Liver (tissue), 9 donors: ENCODE data around the gene PLA2G15. TPM values are rescaled to one million over a fixed set of nuclear protein-coding genes. Genes with fewer than 3 reads are reported as not detected.

ENCODE experiments used
- DNase-seq: peaks from one replicate; pipeline ENCODE4 v3.0.0-alpha.2; 2017; ENCODE audit warnings: low spot score
- H3K27ac ChIP-seq, 2 donors: one replicate each; pipeline ENCODE4 v1.7.0; 2013; ENCODE audit warnings: inconsistent platforms in 2 of 2, low read length in 2 of 2, control low read depth in 1 of 2, low read depth in 1 of 2, mild to moderate bottlenecking in 1 of 2
- H3K27me3 ChIP-seq, 4 donors: one replicate each; pipeline versions ENCODE4 v1.6.1 to v1.7.0; 2013; ENCODE audit warnings: low read length in 3 of 4, inconsistent platforms in 1 of 4, mild to moderate bottlenecking in 1 of 4, moderate library complexity in 1 of 4; ENCODE audit not compliant: control insufficient read depth in 4 of 4, insufficient read depth in 4 of 4
- H3K36me3 ChIP-seq, 4 donors: one replicate each; pipeline versions ENCODE4 v1.6.1 to v1.7.0; 2013; ENCODE audit warnings: low read length in 3 of 4, mild to moderate bottlenecking in 3 of 4, low read depth in 1 of 4, moderate library complexity in 1 of 4; ENCODE audit not compliant: control insufficient read depth in 4 of 4, insufficient read depth in 3 of 4
- H3K4me1 ChIP-seq, 4 donors: one replicate each; pipeline versions ENCODE4 v1.6.1 to v1.7.0; 2013; ENCODE audit warnings: low read length in 3 of 4, mild to moderate bottlenecking in 3 of 4, moderate library complexity in 1 of 4; ENCODE audit not compliant: control insufficient read depth in 4 of 4, insufficient read depth in 4 of 4
- H3K4me3 ChIP-seq, 3 donors: one replicate each; pipeline versions ENCODE4 v1.6.1 to v1.7.0; 2013; ENCODE audit warnings: low read length in 3 of 3, control low read depth in 1 of 3, low read depth in 1 of 3, mild to moderate bottlenecking in 1 of 3
- H3K9ac ChIP-seq, 2 donors: one replicate each; pipeline ENCODE4 v1.7.0; 2013; ENCODE audit warnings: low read length in 2 of 2, mild to moderate bottlenecking in 2 of 2, moderate library complexity in 2 of 2, control low read depth in 1 of 2, low read depth in 1 of 2
- H3K9me3 ChIP-seq, 4 donors: one replicate each; pipeline versions ENCODE4 v1.6.1 to v1.7.0; 2013; ENCODE audit warnings: low read length in 3 of 4; ENCODE audit not compliant: control insufficient read depth in 4 of 4
- ATF3 ChIP-seq: IDR thresholded peaks from 2 replicates; pipeline ENCODE4 v1.6.1; 2016; ENCODE audit warnings: antibody characterized with exemption
- CTCF ChIP-seq: fragments of 150-350 bp; IDR thresholded peaks from 2 replicates; pipeline ENCODE4 v1.5.1; 2017; ENCODE audit warnings: improper control_type of control experiment, low read depth, low read length; ENCODE audit not compliant: missing input control
- EGR1 ChIP-seq, 2 donors: IDR thresholded peaks; 2 replicates each; pipeline ENCODE4 v1.6.1; 2016 to 2018; ENCODE audit warnings: antibody characterized with exemption in 2 of 2, low read depth in 2 of 2
- FOXA1 ChIP-seq: IDR thresholded peaks from 2 replicates; pipeline ENCODE4 v1.6.1; 2016; ENCODE audit warnings: antibody characterized with exemption
- FOXA2 ChIP-seq: IDR thresholded peaks from 2 replicates; pipeline ENCODE4 v1.6.1; 2016; ENCODE audit warnings: antibody characterized with exemption
- GABPA ChIP-seq, 2 donors: IDR thresholded peaks in 1 of 2; conservative IDR thresholded peaks in 1 of 2; 2 replicates each; pipeline ENCODE4 v1.6.1; 2016; ENCODE audit warnings: antibody characterized with exemption in 2 of 2, mild to moderate bottlenecking in 1 of 2, moderate library complexity in 1 of 2
- HNF4A ChIP-seq, 2 donors: conservative IDR thresholded peaks; 2 replicates each; pipeline ENCODE4 v1.6.1; 2016; ENCODE audit warnings: antibody characterized with exemption in 2 of 2, mild to moderate bottlenecking in 2 of 2
- JUND ChIP-seq, 2 donors: IDR thresholded peaks; 2 replicates each; pipeline ENCODE4 v1.6.1; 2016; ENCODE audit warnings: antibody characterized with exemption in 2 of 2
- MAX ChIP-seq: IDR thresholded peaks from 2 replicates; pipeline ENCODE4 v1.6.1; 2016; ENCODE audit warnings: antibody characterized with exemption
- NR2F2 ChIP-seq: IDR thresholded peaks from 2 replicates; pipeline ENCODE4 v1.6.1; 2016; ENCODE audit warnings: antibody characterized with exemption
- REST ChIP-seq: IDR thresholded peaks from 2 replicates; pipeline ENCODE4 v1.6.1; 2016; ENCODE audit warnings: antibody characterized with exemption, mild to moderate bottlenecking
- RXRA ChIP-seq, 2 donors: IDR thresholded peaks; 2 replicates each; pipeline ENCODE4 v1.6.1; 2017 to 2018; ENCODE audit warnings: antibody characterized with exemption in 2 of 2, mild to moderate bottlenecking in 1 of 2
- SP1 ChIP-seq: IDR thresholded peaks from 2 replicates; pipeline ENCODE4 v1.6.1; 2018; ENCODE audit warnings: antibody characterized with exemption, mild to moderate bottlenecking
- TAF1 ChIP-seq: conservative IDR thresholded peaks from 2 replicates; pipeline ENCODE4 v1.6.1; 2016; ENCODE audit warnings: antibody characterized with exemption, mild to moderate bottlenecking
- YY1 ChIP-seq: IDR thresholded peaks from 2 replicates; pipeline ENCODE4 v1.6.1; 2016; ENCODE audit warnings: antibody characterized with exemption, mild to moderate bottlenecking
- ZBTB33 ChIP-seq: IDR thresholded peaks from 2 replicates; pipeline ENCODE4 v1.6.1; 2016; ENCODE audit warnings: antibody characterized with exemption
- WGBS: extraction: QIAGEN DNeasy Blood & Tissue Kit; methylation state at CpG from one replicate; pipeline ENCODE4 v1.1.7; 2013; 5-methylcytosine and 5-hydroxymethylcytosine counted together
- polyA plus RNA-seq, 2 donors: library from polyadenylated mRNA; stranded (reverse) in 1 of 2; unstranded in 1 of 2; fragments of 200-250 nt in 1 of 2; fragments of >200 nt in 1 of 2; fragmentation: Nextera tagmentation in 1 of 2; extraction: Ambion mirVana in 1 of 2; gene quantifications; one replicate each; pipeline versions ENCODE4 v1.2.1 to v1.2.3, GENCODE V29; 2013 to 2015
- total RNA-seq, 2 donors: library from RNA; depleted of rRNA; stranded (reverse); fragments of >200 nt; gene quantifications; one replicate each; pipeline ENCODE4 v1.2.3, GENCODE V29; 2014
- donor health status: healthy.
- donor health status: healthy.
- donor health status: healthy.
- donor health status: healthy.
- donor health status: healthy.

The PLA2G15 gene
- total RNA-seq, result 10 to 100 TPM; 16.2 to 19.8 TPM
- 10 to 100 TPM in 1 of 2 donors, 1 to 10 TPM in 1; 4.5 to 13.9 TPM for polyA plus RNA-seq

- H3K4me1 ChIP-seq, result peaks cover 4 to 43% (median 35%) of the 10 kb centered on the region in 4 donors
- no peaks in the 10 kb centered on the region for H3K9me3 ChIP-seq
- WGBS, result 2% methylated on average over 75 of the region's 75 CpGs
These were observed at the start of gene PLA2G15 for GRCh38 chr16:68244903-68245853. Gene PLA2G15 (plus strand): TSS chr16:68245373. CDS start chr16:68245427, 54 bp downstream.

GRCh38 chr16:68197250-68197649, 47.9 kb upstream of the PLA2G15 start:
- 92% methylated on average over 2 of the region's 2 CpGs for WGBS
- Histone ChIP-seq H3K27ac (no peak overlapping the region), H3K9me3 (no peaks in the 10 kb centered on the region), H3K36me3 (peaks cover 3 to 13% (median 9%) of the 10 kb centered on the region in 4 donors), H3K4me3 (no peak overlapping the region), H3K27me3 (no peaks in the 10 kb centered on the region), H3K9ac (no peak overlapping the region), H3K4me1 (no peaks in the 10 kb centered on the region)
- DNase-seq, result no peak
- no peak for TF ChIP-seq FOXA2
- no peak for TF ChIP-seq EGR1 (IDR thresholded peaks at IDR 0.05; ENCODE audit: low read depth in 2 of 2)
- TF ChIP-seq FOXA1, result no peak
- TF ChIP-seq TAF1, result no peak
- no peak for TF ChIP-seq YY1
- TF ChIP-seq GABPA (IDR thresholded peaks at IDR 0.05 in 1 of 2, conservative IDR thresholded peaks at IDR 0.05 in 1 of 2), result no peak
- TF ChIP-seq CTCF, result no peak
- TF ChIP-seq ATF3, result no peak
- no peak for TF ChIP-seq ZBTB33

More at GRCh38 chr16:68244903-68245853, at the start of gene PLA2G15:
- H3K27ac ChIP-seq, result peak within 1 kb of the TSS; percentile 13 to 63
- no peak for TF ChIP-seq TAF1
- no peak for TF ChIP-seq FOXA1
- TF ChIP-seq YY1, result peak; percentile 48
- no peak for TF ChIP-seq MAX
- peak in 1 of 2 donors; percentile 9 for TF ChIP-seq HNF4A (conservative IDR thresholded peaks at IDR 0.05)
- TF ChIP-seq NR2F2, result peak; percentile 59
- TF ChIP-seq REST, result no peak
- peak; percentile 83 for TF ChIP-seq SP1
- no peak for TF ChIP-seq ATF3
- peak in 1 of 2 donors; percentile 43 for TF ChIP-seq GABPA (IDR thresholded peaks at IDR 0.05 in 1 of 2, conservative IDR thresholded peaks at IDR 0.05 in 1 of 2)
- TF ChIP-seq JUND (IDR thresholded peaks at IDR 0.05), result no peak
- TF ChIP-seq EGR1 (IDR thresholded peaks at IDR 0.05; ENCODE audit: low read depth in 2 of 2), result peak; percentile 96 to 98
- TF ChIP-seq RXRA (IDR thresholded peaks at IDR 0.05), result peak; percentile 24 to 25
- H3K36me3 ChIP-seq, result no peaks in the 10 kb centered on the region
- H3K9ac ChIP-seq, result peak within 1 kb of the TSS; percentile 41 to 58
- peak; percentile 97 for DNase-seq
- peak within 1 kb of the TSS; percentile 74 to 98 (median 91) for H3K4me3 ChIP-seq
- no peaks in the 10 kb centered on the region for H3K27me3 ChIP-seq
